Caco-2 (cell line): ENCODE results near the gene HOXD8. TPM values are rescaled to one million over a fixed set of nuclear protein-coding genes. Genes with fewer than 3 reads are reported as not detected.

Source experiments
- BruUV-seq: library from RNA; stranded (reverse); fragments of 400-500 nt; replicated peaks from 2 replicates; lab custom pipeline; 2021; lab: Mats Ljungman, UMichigan
- CTCF ChIA-PET: fragments of 300-600 bp; sonication (Branson Sonifier 250); formaldehyde crosslinking; loops from one replicate; lab custom pipeline; 2022; ENCODE audit warnings: antibody characterized with exemption; lab: Charles Lee
- POLR2A ChIA-PET: fragments of 300-600 bp; sonication (Branson Sonifier 250); formaldehyde crosslinking; loops from one replicate; lab custom pipeline; 2022; ENCODE audit warnings: antibody characterized with exemption; lab: Charles Lee
- DNase-seq, 2 experiments: peaks; one replicate each; pipeline versions ENCODE4 v3.0.0 to v3.0.0-alpha.2; 2020 to 2022
- H3K27me3 ChIP-seq: replicated peaks from 2 replicates; pipeline ENCODE4 v1.6.0; 2011; ENCODE audit warnings: low read length; ENCODE audit not compliant: control insufficient read depth, insufficient read depth
- H3K36me3 ChIP-seq: 2 replicates; pipeline ENCODE4 v1.5.1; 2011; ENCODE audit warnings: low read length; ENCODE audit not compliant: control insufficient read depth, insufficient read depth
- H3K4me1 ChIP-seq: fragments of 250-450 bp; sonication (Bioruptor Pico); 2 replicates; pipeline ENCODE4 v1.5.1; 2020; ENCODE audit warnings: mild to moderate bottlenecking
- H3K4me3 ChIP-seq: 2 replicates; pipeline ENCODE4 v1.5.1; 2011; ENCODE audit warnings: low read depth, mild to moderate bottlenecking, control low read depth, low read length
- H3K9me3 ChIP-seq: fragments of 250-450 bp; sonication (Bioruptor Pico); 2 replicates; pipeline ENCODE4 v1.5.1; 2020; ENCODE audit warnings: mild to moderate bottlenecking, moderate library complexity
- H3K27ac Mint-ChIP-seq: one replicate; pipeline ENCODE4 v1.8.0; 2022; ENCODE audit warnings: mixed read lengths; ENCODE audit not compliant: unreplicated experiment
- H3K27me3 Mint-ChIP-seq: one replicate; pipeline ENCODE4 v1.8.0; 2022; ENCODE audit warnings: mixed read lengths; ENCODE audit not compliant: insufficient read depth, unreplicated experiment
- H3K36me3 Mint-ChIP-seq: one replicate; pipeline ENCODE4 v1.8.0; 2022; ENCODE audit warnings: mild to moderate bottlenecking, mixed read lengths; ENCODE audit not compliant: insufficient read depth, unreplicated experiment
- H3K4me1 Mint-ChIP-seq: one replicate; pipeline ENCODE4 v1.8.0; 2022; ENCODE audit warnings: low read depth, mixed read lengths; ENCODE audit not compliant: unreplicated experiment
- H3K4me3 Mint-ChIP-seq: one replicate; pipeline ENCODE4 v1.8.0; 2022; ENCODE audit warnings: mild to moderate bottlenecking, moderate library complexity, mixed read lengths; ENCODE audit not compliant: unreplicated experiment
- H3K9me3 Mint-ChIP-seq: one replicate; pipeline ENCODE4 v1.8.0; 2022; ENCODE audit warnings: mixed read lengths; ENCODE audit not compliant: unreplicated experiment
- intact Hi-C: fragments of 100-400 bp; cut with micrococcal nuclease; formaldehyde crosslinking; loops from one replicate; pipeline ENCODE4 v1.10.0; 2022; ENCODE audit not compliant: unreplicated experiment
- total RNA-seq: library from RNA; stranded (reverse); gene quantifications from 2 replicates; pipeline ENCODE4 v1.2.3, GENCODE V29; 2022
- TF ChIP-seq, protein P1 (sequence below), 2 experiments: fragments of 200-600 bp in 1 of 2; IDR thresholded peaks; 1 replicate in 1 of 2; 2 replicates in 1 of 2; pipeline versions ENCODE4 v1.5.1 to v1.8.0; 2011 to 2022; ENCODE audit warnings: antibody characterized with exemption in 1 of 2, control low read depth in 1 of 2, inconsistent platforms in 1 of 2, low read depth in 1 of 2, low read length in 1 of 2, mild to moderate bottlenecking in 1 of 2, moderate library complexity in 1 of 2; ENCODE audit not compliant: insufficient read depth in 1 of 2, severe bottlenecking in 1 of 2, unreplicated experiment in 1 of 2

Gene HOXD8
- total RNA-seq, 1 experiment from 2014 or later = not detected

DNA sequence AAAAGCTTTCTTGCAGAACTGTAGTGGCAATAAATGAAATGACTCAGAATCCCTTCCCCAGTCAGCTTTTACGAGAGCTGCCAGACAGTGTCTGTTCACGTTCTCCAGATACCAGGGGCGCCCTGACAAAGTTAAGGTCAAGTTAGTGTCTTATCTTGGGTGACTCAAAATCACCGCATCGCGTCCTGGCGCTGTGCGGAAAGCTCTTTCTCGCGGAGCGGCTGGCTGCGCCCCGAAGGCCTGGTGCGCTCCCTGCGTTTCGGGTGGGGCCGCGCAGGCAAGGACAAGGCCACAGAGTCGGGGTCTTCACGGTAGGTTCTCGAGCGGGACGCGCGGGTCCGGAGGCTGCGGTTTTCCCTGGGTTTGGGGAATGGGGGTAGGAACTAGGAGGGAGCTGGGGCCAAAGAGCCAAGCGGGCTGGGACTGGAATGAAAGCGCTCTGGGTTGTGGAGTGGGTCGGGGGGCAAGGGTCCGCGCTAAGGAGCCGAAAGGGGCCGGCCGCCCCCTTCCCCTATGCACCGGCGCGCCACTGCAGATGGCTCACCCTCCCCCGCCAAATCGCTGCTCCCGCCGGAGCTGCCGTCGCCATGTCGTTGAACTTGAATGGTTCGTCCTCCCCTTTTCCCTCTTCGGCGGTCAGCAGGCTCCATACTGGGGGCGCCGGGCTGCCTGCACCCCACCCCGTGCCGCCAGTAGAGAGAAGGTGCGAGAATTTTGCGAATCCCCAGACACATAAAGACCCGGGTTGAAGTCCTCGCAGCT is 25.0 kb upstream of the HOXD8 start:
- H3K4me1 Mint-ChIP-seq = peaks cover 15% of the 10 kb centered on the region
- H3K27ac Mint-ChIP-seq = no peak overlapping the region
- BruUV-seq = no TSS peak
- POLR2A ChIA-PET = no interaction called here
- CTCF ChIA-PET = no interaction called here
- intact Hi-C loops = no loop called here
- no peak for DNase-seq
- H3K27me3 ChIP-seq = peaks cover 10% of the 10 kb centered on the region
- H3K27me3 Mint-ChIP-seq = peaks cover 53% of the 10 kb centered on the region
- no peaks in the 10 kb centered on the region for H3K36me3 Mint-ChIP-seq
- no peak overlapping the region for H3K4me3 ChIP-seq
- no peaks in the 10 kb centered on the region for H3K36me3 ChIP-seq
- no peaks in the 10 kb centered on the region for H3K9me3 ChIP-seq
- H3K4me3 Mint-ChIP-seq = peak overlapping the region; percentile 23
- H3K9me3 Mint-ChIP-seq = no peaks in the 10 kb centered on the region
- H3K4me1 ChIP-seq = peaks cover 15% of the 10 kb centered on the region
- TF ChIP-seq, protein P1, sequence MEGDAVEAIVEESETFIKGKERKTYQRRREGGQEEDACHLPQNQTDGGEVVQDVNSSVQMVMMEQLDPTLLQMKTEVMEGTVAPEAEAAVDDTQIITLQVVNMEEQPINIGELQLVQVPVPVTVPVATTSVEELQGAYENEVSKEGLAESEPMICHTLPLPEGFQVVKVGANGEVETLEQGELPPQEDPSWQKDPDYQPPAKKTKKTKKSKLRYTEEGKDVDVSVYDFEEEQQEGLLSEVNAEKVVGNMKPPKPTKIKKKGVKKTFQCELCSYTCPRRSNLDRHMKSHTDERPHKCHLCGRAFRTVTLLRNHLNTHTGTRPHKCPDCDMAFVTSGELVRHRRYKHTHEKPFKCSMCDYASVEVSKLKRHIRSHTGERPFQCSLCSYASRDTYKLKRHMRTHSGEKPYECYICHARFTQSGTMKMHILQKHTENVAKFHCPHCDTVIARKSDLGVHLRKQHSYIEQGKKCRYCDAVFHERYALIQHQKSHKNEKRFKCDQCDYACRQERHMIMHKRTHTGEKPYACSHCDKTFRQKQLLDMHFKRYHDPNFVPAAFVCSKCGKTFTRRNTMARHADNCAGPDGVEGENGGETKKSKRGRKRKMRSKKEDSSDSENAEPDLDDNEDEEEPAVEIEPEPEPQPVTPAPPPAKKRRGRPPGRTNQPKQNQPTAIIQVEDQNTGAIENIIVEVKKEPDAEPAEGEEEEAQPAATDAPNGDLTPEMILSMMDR (IDR thresholded peaks at IDR 0.05; ENCODE audit: insufficient read depth in 1 of 2, low read depth in 1 of 2, low read length in 1 of 2, severe bottlenecking in 1 of 2, unreplicated experiment in 1 of 2) = no peak

DNA sequence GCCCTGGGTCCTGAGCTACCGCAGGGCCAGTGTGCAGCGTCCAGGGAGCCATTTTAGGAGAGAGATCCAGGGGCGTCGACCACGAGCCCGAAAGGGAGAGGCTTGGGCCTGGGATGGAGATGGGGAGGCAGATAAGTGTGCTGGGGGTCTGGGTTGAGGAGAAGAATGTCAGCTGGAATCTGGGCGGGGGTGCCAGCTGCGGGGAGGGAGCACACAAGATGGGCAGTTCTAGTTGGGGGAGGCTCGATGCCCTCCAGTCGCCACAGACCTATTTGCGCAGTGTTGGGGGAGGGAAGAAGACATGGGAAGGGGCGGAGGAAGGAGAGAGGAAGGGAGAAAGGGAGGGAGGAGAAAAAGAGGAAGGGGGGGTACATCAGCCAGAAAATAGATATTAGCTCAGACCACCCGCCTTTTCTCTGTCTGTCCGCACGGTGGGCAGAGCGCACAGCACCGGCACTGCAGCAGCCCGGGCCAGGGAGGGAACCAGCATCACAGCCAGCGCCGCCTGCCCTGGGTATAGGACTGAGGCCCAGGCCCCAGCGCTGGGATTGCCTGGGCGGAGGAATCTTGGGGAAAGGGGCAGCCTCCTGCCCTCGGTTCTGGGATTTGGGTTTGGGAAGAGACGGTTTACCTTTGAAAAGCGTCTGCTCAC is 24.3 kb upstream of the HOXD8 start:
- Histone ChIP-seq H3K27me3 (peaks cover 10% of the 10 kb centered on the region), H3K4me3 (no peak overlapping the region), H3K9me3 (no peaks in the 10 kb centered on the region), H3K36me3 (no peaks in the 10 kb centered on the region), H3K4me1 (peaks cover 15% of the 10 kb centered on the region)
- POLR2A ChIA-PET = no interaction called here
- CTCF ChIA-PET = no interaction called here
- no peak for DNase-seq
- H3K4me1 Mint-ChIP-seq = peaks cover 15% of the 10 kb centered on the region
- peaks cover 60% of the 10 kb centered on the region for H3K27me3 Mint-ChIP-seq
- no peak overlapping the region for H3K27ac Mint-ChIP-seq
- H3K9me3 Mint-ChIP-seq = no peaks in the 10 kb centered on the region
- no peaks in the 10 kb centered on the region for H3K36me3 Mint-ChIP-seq
- BruUV-seq = no TSS peak
- peak overlapping the region; percentile 23 for H3K4me3 Mint-ChIP-seq
- TF ChIP-seq, protein P1 (IDR thresholded peaks at IDR 0.05; ENCODE audit: insufficient read depth in 1 of 2, low read depth in 1 of 2, low read length in 1 of 2, severe bottlenecking in 1 of 2, unreplicated experiment in 1 of 2) = no peak
- intact Hi-C loops = no loop called here

DNA sequence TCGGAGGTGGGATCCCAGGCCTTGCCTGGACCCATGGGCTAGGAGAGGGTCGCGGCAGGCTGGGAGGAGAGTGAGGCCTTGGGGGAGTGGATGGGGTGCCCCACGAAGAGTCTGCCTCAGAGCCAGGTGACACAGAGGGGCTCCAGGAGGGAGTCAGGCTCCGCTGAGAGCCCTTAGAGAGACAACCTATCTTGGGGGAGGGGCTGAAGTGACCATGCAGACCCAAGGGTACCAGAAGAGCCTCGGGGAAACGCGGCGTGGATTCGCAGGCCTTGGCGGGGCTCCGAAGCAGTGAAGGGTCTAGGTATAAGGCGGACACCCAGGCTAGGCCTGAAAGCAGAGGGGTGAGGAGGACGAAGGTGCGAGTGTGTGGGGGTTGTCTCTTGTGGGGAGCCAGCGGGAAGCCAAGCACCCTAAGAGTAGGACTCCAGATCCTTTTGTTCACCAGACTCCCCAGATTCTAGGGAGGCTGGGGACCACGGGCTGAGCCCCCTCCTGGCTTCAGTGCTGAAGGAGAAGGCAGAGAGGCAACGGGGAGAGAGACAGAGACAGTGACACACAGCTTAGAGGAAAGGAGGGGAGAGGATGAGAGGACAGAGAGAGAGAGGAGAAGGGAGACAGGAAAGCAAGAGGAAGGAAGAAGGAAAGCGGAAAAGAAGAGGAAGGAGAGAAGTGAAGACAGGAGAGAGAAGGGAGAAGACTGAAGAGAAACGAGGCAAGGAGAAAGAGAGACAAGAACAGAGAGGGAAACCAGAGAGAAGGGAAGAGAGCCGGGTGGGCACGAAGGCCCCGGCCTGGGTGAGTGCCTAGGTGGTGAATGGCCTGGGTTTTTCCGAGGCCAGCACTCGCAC is 23.6 kb upstream of the HOXD8 start:
- H3K9me3 ChIP-seq = no peaks in the 10 kb centered on the region
- peaks cover 15% of the 10 kb centered on the region for H3K4me1 Mint-ChIP-seq
- no peak for DNase-seq
- H3K9me3 Mint-ChIP-seq = no peaks in the 10 kb centered on the region
- TF ChIP-seq, protein P1 (IDR thresholded peaks at IDR 0.05; ENCODE audit: insufficient read depth in 1 of 2, low read depth in 1 of 2, low read length in 1 of 2, severe bottlenecking in 1 of 2, unreplicated experiment in 1 of 2) = no peak
- no peaks in the 10 kb centered on the region for H3K36me3 ChIP-seq
- H3K27me3 Mint-ChIP-seq = peaks cover 58% of the 10 kb centered on the region
- no peak overlapping the region for H3K27ac Mint-ChIP-seq
- intact Hi-C loops = no loop called here
- H3K4me1 ChIP-seq = peaks cover 15% of the 10 kb centered on the region
- BruUV-seq = no TSS peak
- ChIA-PET POLR2A (no interaction called here), CTCF (interaction anchor here (0.6 to 0.7 kb wide), 3 partner anchors 9 to 1756 kb away, joined by 3 to 4 read pairs (median 3); no protein-coding TSS in a partner anchor)
- no peaks in the 10 kb centered on the region for H3K36me3 Mint-ChIP-seq
- no peak overlapping the region for H3K4me3 ChIP-seq
- H3K4me3 Mint-ChIP-seq = peak overlapping the region; percentile 56
- H3K27me3 ChIP-seq = peaks cover 10% of the 10 kb centered on the region
